NCI-H2196 (cell line): Measurements from ENCODE around the gene IGF2BP2.

ENCODE experiments used
- DNase-seq: peaks from one replicate; lab custom pipeline; 2025; ENCODE audit not compliant: unreplicated experiment; lab: John Stamatoyannopoulos, UW

The IGF2BP2 gene

DNA sequence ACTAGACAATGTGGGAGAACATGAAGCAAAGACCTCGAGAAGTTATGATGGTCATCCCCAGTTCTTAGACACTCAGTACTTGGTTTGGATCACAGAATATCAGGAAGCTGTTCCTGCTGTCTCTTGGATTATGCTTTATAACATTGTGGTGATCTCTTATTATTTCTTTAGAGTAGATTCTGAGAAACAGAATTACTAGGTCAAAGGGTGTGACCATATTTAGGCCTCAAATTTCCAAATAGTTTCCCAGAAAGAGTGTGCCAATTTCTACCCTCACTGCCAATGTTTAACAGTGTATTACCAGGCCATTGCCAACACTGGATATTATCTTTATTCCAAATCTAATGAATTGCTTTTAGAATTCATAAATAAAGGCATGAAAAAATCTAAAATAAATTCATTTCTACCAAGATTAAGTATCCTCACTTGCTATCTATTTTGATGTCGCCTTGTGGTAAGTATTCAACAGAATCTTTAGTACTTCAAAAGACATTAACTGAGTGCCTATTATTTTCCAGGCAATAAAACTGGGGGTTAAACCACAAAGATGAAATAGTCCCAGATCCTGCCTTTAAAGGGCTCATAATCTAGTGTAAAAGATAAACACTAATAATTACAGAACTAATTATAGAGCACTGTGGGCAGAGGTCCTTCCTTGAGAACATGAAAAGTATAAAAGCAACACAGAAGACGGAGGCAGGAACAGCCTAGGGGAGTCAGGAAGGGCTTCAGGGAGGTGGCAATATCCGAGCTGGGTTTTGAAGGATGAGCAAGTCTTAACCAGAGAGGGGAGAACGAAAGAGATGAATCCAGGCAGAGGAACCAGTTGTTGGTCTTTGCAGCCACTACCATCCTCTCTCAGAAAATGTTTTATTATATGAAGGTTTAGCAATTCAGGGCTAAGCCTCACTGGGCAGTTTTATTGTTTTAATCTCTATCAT lies 86.8 kb downstream of the IGF2BP2 start:
- DNase-seq = no peak

GRCh38 chr3:185737020-185737419 lies 87.8 kb downstream of the IGF2BP2 start:
- no peak for DNase-seq

DNA sequence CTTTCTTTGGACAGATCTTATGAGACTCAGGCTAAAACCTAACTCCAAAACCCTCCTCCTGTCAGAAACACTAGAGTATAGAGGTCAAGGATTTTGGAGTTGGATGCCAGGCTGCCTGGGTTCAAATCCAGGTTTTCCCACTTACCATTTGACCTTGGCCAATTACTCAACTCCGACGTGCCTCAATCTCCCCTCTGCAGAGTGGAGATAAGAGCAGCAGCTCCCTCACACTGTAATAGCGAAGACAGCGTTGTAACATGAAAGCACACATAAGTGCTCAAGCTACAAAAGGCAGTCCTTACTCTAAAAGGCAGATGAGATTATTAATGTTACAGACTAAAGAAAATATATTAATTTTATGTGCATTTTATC lies 90.1 kb downstream of the IGF2BP2 start:
- no peak for DNase-seq

- peak; percentile 74 for DNase-seq
Observed at GRCh38 chr3:185733980-185734724, 90.7 kb downstream of the IGF2BP2 start.

- DNase-seq = no peak
Observed at GRCh38 chr3:185732782-185733181, 92.1 kb downstream of the IGF2BP2 start.

GRCh38 chr3:185730550-185730949 lies 94.3 kb downstream of the IGF2BP2 start:
- no peak for DNase-seq

- DNase-seq = no peak
Observed at GRCh38 chr3:185729337-185730055, 95.3 kb downstream of the IGF2BP2 start.

DNA sequence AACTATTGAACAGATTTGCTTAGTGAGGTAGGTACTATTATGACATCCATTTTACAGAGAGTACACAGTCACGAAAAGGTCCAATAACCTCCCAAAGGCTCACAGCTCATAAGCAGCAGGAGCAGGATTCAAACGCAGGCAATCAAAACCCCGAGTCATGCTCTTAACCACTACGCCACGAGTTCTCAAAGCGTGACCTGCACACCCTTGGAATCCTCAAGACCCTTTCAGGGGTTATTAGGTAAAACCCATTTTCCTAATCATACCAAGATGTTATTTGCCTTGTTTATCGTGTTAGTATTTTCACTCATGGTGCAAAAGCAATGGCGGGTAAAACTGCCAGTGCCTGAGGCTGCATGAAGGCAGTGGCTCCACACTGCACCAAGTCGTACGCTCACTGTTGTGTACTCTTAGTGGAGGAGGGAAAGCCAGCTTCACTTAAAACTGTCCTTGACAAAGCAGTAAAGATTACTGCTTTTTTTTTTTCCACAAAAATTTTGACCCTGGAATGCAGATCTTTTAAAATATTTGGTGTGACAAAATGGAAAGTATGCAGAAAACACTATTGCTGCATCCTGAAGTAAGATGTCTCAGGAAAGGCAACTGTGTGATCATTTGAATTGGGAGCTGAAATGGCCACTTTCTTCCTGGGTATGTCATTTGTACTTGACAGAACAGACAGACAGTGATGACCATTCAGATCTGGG lies 96.1 kb downstream of the IGF2BP2 start:
- DNase-seq = no peak

- no peak for DNase-seq
Observed at GRCh38 chr3:185727873-185728272, 97.0 kb downstream of the IGF2BP2 start.

- no peak for DNase-seq
Observed at GRCh38 chr3:185726254-185726967, 98.4 kb downstream of the IGF2BP2 start.

- no peak for DNase-seq
Observed at GRCh38 chr3:185724761-185725160, 100.1 kb downstream of the IGF2BP2 start.

DNA sequence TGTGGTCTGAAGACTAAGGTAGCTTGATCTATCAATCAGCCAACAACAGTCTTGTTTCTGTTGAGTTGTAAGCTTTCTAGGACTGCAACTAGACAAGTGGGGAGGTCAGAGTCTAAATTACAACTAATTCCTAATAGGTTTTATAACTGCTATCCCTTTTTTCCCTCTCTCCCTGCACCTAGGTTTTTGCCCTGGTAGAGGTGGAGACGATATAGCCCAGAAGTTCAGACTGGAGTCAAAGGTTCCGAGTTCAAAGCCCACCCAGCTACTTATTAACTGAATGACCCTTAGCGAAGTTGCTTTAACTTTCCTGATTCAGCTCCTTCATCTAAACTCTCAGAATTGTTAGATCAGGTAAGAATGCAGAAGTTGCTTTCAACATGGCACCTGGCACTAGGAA lies 100.6 kb downstream of the IGF2BP2 start:
- DNase-seq = no peak

DNA sequence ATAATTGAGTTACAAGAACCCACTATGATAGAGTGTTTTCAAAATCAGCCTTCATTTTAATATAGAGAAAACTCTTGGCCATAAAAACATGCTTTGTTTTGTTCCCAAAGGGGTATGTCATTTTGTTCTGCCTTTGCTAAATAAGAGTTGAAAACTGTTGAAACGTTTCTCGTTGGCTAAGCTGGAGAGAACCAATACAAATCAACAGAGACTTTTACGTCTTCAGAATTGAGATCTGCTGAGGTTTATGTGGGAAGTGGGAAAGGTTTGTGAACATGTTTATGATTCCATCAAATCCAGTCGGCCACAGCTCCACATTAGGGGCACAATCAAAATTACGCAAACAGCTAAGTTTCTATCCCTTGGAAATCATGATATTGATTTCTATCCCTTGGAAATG lies 102.0 kb downstream of the IGF2BP2 start:
- DNase-seq = no peak

DNA sequence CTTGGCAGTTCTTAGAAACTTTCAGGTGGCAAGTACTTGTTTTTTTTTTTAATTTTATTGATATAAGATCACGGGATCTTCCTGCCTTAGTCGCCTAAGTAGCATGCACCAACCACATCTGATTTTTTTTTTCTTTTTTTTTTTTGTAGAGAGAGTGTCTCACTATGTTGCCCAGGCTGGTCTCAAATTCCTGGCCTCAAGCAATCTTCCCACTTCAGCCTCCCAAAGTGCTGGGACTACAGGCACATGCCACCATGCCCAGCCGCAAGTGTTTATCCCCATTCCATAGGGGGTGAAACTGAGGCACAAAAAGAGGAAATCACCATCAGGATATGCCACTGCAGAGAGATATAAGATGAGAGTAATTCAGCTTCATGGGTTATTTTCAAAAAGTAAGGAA lies 102.9 kb downstream of the IGF2BP2 start:
- DNase-seq = no peak

GRCh38 chr3:185720326-185720725 lies 104.5 kb downstream of the IGF2BP2 start:
- DNase-seq = no peak

GRCh38 chr3:185718736-185719593 lies 105.9 kb downstream of the IGF2BP2 start:
- DNase-seq = no peak

DNA sequence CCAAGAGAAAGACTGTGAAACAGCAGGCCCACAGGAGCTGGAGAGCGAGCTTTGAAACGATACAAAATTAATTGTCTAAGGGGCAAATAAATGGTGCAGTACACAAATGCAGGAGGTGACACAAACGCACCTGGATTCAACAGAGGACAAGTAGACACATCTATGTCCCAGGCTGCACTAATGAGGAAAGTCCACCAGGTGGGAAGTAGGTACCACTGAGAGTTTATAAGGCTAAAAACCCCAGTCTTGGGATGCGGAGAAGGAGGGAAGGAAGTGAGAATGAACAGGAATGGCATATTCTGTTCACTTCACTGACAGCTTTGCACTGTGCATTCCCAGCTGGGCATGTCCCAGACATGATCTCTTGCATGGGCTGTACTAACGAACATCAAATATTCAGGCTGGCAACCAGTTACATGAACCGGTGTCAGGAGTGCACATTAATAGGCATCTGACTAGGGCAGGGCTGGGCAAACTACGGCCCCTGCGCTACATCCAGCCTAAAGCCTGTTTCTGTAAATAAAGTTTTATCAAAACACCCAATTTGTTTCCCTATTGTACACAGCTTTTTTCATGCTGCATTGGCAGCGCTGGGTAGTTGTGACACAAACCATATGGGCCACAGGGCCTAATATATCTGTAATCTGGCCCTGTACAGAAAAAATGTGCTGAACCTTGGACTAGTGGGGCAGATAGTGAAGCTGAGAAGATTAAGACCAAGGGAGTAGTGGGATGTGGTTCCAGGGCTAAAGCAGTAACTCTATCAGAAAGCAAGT lies 107.0 kb downstream of the IGF2BP2 start:
- no peak for DNase-seq

DNA sequence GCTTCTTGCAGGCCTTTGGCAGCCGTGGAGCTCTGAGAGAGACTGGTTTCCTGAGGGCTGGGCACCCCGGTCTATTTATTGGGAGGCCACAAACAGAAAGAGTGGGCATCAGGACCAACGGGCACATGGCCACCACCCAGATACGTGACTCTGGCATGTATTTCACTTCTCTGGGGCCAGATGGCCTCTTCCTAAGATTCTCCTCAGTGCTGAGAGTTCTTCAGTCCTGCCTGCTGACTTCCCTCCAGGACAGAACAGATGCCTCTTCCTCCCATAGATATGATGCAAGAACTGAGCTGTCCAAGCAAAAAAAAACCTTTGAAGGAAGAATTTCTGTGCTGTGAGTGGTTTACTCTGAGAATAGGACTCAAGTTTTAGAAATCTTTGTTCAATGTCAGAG lies 107.7 kb downstream of the IGF2BP2 start:
- no peak for DNase-seq
